Femur (tissue), 1 donor: Measurements from ENCODE around the gene EXD3.
A peak's percentile ranks its signal among the peaks of the same experiment; 100 is the strongest.
"Not testable (repeated sequence)": the region's sequence is repeated elsewhere in the genome, so short reads cannot be mapped to it uniquely, and the experiment has no call there.

ENCODE experiments used
- DNase-seq: peaks from one replicate; pipeline ENCODE4 v3.0.0-alpha.2; 2017

Gene EXD3

GRCh38 chr9:137430723-137431415 is 7.9 kb upstream of the EXD3 start:
- no peak for DNase-seq

GRCh38 chr9:137429974-137430722 is 7.2 kb upstream of the EXD3 start:
- no peak for DNase-seq

- no peak for DNase-seq
Measured at GRCh38 chr9:137429546-137429890, 6.6 kb upstream of the EXD3 start.

- DNase-seq: no peak
Measured at GRCh38 chr9:137428841-137429545, 6.0 kb upstream of the EXD3 start.

GRCh38 chr9:137428311-137428630 is 5.3 kb upstream of the EXD3 start:
- DNase-seq: no peak

GRCh38 chr9:137427454-137428310 is 4.7 kb upstream of the EXD3 start:
- no peak for DNase-seq

- DNase-seq: peak; percentile 46
Measured at GRCh38 chr9:137426018-137426681, 3.2 kb upstream of the EXD3 start.

GRCh38 chr9:137423514-137424291 is 741 bp upstream of the EXD3 start:
- DNase-seq: peak; percentile 39

GRCh38 chr9:137421838-137422603 is 941 bp downstream of the EXD3 start:
- no peak for DNase-seq

GRCh38 chr9:137417161-137418021 is 5.6 kb downstream of the EXD3 start:
- peak; percentile 10 for DNase-seq

GRCh38 chr9:137416563-137417151 is 6.3 kb downstream of the EXD3 start:
- DNase-seq: peak; percentile 15

- peak; percentile 5 for DNase-seq
Measured at GRCh38 chr9:137416006-137416562, 6.9 kb downstream of the EXD3 start.

GRCh38 chr9:137415451-137415850 is 7.5 kb downstream of the EXD3 start:
- DNase-seq: peak; percentile 12

GRCh38 chr9:137412431-137412830 is 10.5 kb downstream of the EXD3 start:
- peak; percentile 11 for DNase-seq

- peak; percentile 76 for DNase-seq
Measured at GRCh38 chr9:137411645-137412380, 11.1 kb downstream of the EXD3 start.

GRCh38 chr9:137411260-137411644 is 11.7 kb downstream of the EXD3 start:
- DNase-seq: peak; percentile 28

- peak; percentile 28 for DNase-seq
Measured at GRCh38 chr9:137410891-137411249, 12.1 kb downstream of the EXD3 start.

- DNase-seq: not testable (repeated sequence)
Measured at GRCh38 chr9:137410236-137410890, 12.6 kb downstream of the EXD3 start.
